HT1080 (cell line): Measurements from ENCODE around the gene ACOT7. TPM values are rescaled to one million over a fixed set of nuclear protein-coding genes. Genes with fewer than 3 reads are reported as not detected.

Source experiments
- DNase-seq: peaks from one replicate; pipeline ENCODE4 v3.0.0-alpha.2; 2015; ENCODE audit warnings: low read depth
- total RNA-seq: library from RNA; depleted of rRNA; stranded (reverse); fragments of >200 nt; shearing (Covaris generic); gene quantifications from 2 replicates; pipeline ENCODE4 v1.2.3, GENCODE V29; 2014

Gene ACOT7
- total RNA-seq, 1 experiment from 2014 or later, result 179 TPM

DNA sequence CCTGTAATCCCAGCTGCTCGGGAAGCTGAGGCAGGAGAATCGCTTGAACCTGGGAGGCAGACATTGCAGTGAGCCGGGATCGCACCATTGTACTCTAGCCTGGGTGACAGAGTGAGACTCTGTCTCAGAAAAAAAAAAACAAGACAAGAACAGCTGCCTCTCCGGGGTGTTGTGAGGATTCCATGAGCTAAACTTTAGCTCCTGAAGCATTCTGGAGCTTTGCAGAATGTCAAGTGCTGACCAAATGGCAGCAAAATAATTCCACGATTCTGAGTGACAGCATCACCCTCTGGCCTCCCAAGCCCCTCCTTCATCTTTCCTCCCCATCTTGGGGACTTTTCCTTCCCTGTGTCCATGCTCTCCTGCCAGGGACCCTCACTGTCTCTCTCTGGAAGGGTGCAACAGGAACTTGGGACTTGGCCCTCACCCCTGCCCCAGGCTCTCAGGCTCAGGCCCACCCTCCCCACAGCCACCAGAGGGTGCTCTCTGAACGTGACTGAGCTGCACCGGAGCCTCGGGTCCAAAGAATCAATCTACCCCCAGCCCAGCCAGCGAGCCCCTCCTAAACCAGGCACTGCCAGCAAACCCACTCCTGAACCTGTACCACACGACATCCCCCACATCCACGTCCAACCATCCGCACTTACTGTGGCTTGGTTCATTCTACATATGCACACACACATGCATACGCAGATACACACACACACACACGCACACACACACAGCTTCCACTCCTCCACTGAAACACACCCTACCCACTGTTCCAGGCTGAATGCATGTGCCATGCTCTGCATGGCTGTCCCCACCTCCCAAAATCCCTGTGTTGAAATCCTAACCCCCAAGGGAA lies 45.7 kb downstream of the ACOT7 start:
- DNase-seq, result peak; percentile 43

DNA sequence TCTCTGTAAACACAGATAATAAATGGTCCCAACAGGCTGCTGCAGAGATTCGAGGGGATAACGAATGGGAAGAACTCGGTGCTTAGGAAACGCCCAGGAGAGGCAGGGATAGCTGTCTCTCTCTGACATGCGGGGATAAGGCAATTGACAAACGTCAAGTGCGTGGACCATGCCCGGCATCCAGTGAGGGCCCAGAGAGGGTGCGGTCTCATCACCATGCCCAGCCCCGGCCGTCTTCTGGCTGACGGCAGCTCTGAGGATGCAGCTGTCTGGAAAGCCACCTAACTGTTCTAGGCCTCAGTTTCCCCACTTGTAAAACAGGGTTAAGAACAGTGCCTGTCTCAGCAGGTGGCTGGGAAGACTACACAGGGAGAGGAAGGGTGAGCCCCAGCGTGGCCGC lies 48.1 kb downstream of the ACOT7 start:
- no peak for DNase-seq

DNA sequence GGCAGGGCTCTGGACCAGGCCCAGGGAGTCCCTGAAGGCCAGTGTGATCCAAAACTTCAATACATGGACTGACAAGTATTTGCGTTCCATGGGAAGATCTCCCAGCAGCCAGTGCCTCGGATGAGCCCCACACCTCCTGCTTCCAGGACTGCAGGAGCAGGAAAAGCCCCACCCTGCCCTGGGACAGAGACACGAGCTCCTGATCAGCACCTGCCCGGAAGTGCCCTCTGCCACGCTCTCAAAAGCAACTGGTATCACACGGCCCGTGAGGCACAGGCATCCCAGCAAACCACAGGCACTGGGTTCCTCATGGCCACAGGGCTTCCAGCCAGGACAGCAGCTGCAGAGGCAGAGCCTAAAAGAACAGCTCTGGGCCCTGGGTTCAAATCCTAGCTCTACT lies 48.6 kb downstream of the ACOT7 start:
- no peak for DNase-seq

DNA sequence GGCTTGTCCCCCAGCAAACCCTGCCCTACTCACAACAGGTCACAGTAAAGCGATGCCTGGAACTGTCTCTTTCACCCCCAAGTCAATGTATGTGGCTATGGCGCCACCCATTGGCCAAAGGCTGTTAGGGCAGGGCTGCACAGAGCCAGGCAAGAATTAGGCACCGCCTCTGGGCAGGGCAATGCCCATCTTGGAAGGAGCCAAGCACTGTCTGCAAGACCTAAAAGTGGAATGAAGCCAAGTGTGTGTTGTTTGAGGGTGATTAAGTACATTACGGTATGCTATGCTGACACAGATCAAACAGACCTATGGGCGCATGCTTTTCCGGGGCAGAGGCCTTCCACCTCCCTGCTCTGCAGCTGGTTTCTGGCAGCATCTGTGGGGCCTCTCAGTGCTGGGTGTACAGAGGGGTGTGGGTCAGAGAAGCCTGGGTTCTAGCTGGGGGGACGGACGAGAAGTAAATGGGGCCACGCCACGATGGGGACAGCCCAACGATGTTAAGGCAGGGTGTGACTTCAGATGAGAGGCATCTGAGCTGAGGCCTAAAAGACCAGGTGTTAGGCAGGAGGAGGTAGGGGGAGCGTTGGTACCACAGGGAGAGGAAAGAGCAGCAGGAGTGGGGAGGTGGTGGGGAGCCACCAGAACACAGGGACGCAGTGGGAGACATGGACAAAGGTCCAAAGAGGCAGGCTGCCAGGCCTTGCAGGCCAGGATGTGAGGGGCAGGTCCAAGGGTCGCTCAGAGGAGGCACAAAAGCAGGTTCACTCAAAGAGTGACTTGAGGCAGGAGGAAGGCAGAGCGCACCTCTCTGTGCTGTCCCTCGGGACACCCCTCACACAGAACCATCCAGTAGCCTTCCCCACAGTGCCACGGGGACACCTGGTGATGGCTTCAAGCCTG lies 49.8 kb downstream of the ACOT7 start:
- peak; percentile 93 for DNase-seq

DNA sequence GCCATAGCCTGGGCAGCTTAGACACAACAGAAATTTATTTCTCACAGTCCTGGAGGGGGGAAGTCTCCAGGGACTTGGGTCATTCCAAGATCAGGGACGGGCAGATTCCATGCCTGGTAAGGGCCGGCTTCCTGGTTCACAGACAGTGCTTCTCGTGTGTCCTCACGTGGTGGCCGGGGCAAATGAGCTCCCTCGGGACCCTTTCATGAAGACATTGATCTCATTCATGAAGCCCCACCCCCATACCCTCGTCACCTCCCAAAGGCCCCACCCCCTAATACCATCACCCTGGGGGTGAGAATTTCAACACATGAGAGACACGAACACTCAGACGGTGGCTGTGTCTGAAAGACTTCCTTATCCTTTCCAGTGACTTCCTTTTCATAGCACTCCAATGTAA lies 51.5 kb downstream of the ACOT7 start:
- no peak for DNase-seq

DNA sequence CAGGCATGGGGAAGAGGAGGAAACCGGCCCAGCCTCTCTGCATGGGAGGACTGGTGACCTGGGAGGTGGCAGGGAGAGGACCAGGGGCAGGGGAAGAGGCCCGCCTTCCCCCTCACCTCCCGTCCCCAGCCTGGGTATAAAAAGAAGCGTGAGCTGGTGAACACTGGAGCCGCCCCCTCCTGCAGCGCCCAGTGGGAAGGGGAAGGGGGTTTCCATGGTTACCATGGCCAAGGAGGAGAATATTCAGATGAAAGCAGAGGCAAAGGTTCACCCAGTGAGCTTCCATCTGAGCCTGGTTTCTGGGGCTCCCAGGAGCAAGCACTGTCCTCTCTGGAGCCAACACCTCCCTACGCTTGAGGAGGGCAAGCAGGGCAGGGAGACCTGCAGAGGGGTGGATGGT lies 54.9 kb downstream of the ACOT7 start:
- DNase-seq, result no peak

DNA sequence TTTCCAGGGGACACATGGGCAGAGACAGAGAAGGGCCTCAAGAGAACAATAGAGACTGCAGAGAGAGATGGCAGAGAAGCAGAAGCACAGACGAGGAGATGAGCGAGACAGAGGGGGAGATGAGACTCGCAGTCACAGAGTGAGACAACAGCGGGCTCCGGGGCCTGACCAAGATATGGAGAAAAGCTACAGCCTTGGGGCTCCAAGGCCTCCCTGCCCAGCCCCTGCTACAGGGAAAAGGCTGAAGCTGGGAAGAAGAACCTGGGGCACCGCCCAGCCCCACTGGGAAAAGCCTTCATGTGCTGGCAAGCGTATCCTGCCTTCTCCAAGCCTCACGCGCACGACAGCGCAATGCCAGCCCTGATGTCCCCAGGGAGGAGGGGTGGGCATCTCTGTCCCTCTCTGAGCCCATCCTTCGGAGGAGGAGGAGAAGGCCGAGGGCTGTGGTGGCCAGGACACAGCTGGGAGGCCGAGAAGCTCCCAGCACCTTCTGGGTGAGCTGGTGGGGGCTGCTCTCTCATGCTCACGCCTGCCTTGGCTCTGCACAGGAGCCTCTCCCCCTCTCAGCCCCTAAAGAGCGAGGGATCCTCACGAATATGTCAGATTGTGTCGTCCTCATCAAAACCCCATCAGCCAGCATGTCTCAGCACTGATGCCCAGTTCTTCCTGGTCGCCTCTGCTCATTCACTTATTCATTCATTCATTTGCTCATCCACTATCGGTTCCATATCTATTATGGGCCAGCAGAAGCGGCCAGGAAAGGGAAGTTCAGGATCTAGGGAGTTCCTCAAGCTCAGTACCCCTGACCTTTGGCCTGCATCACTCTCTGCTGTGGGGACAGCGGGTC lies 56.6 kb downstream of the ACOT7 start:
- DNase-seq, result no peak

DNA sequence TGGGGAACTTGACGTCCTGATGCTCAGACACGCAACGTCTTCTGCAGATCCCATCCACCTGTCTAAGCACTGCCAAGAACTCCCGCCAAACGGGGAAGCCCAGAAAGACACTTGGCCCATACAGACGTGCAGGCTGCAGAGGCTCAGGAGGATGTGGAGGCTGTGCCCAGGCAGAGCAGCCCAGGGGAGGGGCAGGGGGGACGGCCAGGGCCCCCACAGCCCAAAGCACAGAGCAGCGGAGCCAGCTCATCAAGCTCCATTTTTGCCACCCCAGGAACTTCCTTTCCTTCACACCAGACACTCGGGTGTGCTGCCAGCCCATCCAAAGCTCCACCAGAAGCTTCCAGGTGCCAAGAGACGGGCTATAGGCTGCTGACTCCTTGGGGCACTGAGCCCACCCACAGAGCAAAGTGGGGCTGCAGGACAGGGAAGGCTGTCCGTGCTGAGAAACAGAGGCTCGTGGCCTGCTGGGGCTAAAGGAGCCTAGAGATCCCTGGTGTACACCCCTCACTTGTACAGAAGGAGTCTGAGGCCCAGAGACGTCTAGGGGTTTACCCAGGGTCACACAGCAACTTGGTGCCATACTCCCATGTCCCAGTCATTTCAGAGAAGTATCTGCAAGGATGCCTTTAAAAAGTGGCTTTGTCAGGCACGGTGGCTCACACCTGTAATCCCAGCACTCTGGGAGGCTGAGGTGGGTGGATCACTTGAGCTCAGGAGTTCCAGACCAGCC lies 59.1 kb downstream of the ACOT7 start:
- no peak for DNase-seq

DNA sequence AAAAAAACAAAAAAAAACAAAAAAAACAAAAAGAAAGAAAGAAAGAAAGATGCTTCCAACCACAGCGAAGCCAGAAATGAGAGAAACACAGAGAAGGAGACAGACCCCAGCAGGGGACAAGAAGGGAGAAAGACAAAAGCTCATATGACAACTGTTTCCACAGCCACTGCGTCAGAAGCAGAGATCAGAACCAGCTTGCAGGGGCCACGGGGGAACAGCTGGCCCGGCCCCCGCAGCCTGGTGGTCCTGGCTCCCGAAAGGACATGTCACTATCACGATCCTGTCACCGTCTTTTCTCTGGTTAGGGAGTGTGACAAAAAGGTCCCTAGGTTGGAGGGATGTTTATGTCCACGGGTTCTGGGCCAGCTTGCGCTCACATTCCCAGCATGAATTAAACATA lies 60.7 kb downstream of the ACOT7 start:
- no peak for DNase-seq

DNA sequence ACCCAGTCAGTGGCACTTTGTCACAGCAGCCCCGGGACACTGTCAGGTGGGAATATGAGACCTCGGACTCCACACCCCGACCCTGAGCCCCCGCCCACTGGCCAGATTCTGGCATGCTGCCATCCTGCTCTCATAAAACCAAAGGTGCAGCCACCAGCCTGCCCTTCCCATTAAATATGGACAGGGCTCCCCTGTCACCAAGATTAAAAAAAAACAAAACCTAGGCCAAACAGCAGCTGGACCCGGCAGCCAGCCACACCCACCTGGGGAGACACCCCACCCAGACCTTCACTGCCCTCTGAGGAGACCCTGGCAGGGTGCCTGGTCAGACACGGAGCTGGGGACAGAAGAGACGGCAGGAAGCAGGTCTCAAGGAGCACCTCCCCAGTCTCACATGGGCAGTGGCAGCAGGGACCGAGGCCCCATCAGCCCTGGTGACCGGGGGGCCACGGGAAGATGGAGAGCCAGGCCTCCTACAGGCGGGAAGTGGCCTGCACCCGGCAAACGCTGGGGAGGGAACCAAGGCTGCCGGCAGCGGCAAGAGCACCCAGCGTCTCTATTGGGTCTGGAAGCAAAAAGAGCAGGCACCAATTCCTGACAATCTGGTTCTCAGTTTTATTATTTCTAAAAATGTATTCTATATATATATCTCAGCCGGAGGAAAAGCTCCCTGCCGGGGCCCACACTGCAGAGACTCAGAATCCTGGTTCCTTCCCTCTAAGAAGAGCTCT lies 61.9 kb downstream of the ACOT7 start:
- DNase-seq, result no peak

DNA sequence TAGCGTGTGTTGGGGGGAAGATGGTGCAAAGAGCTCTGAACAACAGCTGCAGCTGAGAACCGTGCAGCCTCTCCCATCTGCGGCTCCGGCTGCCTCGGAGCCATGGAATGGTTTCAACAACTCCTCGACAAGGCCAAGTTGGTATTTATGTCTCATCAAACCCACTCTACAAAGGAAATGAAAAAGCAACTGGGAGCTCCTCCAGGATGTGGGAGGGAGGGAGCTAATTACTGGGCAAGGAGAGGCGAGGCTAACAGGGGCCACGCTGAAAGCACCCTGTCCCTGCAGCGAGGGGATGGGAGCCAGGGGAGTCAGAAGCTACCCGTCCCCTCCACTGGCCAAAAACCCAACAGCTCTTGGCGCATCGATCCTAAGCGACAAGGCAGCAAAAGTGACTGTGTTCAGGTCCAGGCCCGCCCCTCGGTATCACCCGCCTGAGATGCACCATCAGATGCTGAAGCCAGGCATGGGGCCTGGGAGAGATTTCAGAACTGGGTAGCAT lies 63.1 kb downstream of the ACOT7 start:
- DNase-seq, result no peak

DNA sequence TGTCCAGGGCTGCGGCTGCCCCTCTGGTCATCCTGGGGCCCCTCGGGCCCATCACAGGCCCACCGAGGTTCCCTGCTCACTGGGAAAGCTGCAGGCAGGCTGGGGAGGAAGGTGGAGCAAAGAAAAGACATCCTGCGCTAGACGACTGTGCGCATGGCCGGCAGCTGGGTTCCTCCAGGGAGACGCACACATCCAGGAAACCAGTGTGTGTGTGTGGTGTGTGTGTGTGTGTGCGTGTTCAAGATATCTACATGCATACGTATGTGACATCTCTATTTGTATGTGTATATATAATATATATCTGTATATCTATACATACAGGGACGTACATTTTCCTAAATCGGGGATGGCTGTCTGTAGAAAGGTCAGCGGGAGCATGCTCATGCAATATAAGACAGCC lies 63.7 kb downstream of the ACOT7 start:
- DNase-seq, result no peak

DNA sequence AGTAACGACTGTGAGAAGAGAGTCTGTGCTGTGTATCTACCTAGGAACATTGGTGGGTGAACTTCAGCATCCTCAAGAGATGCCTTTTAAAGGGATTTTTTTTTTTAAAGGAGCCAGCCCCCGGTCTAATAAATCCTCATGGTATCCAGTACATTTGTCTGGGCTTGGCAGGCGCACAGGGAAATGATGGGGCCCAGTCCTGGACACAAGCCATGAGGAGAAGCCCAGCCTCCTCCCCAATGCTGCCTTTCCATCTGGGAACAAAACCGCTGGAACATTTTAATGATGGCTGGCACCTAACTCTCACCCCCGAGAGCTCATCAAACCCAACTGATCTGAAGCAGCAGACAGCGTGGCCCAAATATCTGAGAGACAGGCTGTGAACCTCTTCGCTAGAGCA lies 64.2 kb downstream of the ACOT7 start:
- no peak for DNase-seq

DNA sequence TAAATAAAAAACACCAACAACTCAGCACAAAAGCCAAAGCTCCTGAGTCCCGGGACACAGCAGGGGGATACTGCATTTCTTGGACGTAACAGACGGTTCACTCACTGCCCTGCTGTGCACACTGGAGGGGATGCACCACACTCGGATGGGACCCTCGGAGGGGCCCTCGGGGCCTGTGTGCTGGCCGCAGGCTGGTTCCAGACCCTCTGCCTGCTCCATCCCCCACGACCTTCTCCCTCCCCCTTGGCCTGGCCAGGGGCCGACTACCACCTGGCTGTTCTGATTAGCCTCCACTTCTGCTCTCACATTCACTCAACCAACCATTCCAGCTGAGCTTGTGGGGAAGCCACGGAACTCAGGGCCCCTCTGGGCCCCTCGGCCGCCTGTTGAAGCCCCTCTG lies 64.9 kb downstream of the ACOT7 start:
- no peak for DNase-seq

DNA sequence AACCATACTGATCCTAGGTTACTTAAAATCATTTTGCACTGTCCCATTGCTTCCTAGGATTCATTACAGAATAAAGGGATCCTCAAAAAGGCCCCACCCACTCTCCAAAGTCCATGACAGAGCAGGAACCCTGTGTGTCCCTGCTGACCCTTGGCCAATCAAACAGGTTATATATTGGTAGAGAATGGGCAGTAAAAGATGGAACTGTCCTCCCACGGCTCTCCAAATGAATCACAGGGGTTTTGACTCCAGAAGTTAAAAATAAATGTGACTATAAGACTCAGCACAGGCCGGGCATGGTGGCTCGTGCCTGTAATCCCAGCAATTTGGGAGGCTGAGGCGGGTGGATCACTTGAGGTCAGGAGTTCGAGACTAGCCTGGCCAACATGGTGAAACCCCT lies 65.5 kb downstream of the ACOT7 start:
- no peak for DNase-seq

DNA sequence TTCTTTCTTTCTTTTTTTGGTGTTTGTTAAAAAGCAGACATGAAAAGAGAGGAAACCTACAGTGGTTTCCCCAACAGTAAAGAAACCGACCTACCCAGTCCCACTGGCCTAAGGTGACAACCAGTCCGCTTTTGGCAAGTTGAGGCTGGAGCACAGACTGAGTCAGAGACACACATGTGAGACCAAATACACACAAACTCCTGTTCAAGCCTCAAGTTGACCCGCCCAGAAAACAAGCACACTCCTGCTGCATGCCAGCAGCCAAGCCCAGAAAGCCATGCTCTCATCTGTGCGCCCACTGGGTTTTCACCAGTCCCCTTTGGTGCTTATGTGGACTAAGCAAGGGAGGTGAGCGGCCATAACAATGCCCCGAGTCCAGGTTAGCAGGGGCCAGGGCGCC lies 68.1 kb downstream of the ACOT7 start:
- DNase-seq, result no peak

DNA sequence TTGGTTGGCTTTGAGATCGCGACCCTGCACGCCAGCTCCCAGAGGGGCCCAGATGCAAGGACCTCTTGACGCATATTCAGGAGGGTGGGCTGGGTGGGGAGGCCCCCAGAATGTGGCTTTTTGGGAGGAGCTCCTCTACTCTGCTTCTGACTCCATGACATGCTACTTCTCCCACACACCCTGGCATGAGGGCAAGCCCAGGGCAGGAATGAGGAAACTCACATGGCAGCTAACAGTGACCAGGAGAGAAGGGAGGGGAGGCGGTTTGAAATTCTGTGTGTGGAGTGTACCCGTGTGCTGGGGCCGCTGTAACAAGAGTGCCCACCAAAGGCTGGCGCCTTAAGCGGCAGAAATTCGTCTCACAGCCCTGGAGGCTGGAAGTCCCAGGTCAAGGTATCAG lies 71.4 kb downstream of the ACOT7 start:
- DNase-seq, result no peak

DNA sequence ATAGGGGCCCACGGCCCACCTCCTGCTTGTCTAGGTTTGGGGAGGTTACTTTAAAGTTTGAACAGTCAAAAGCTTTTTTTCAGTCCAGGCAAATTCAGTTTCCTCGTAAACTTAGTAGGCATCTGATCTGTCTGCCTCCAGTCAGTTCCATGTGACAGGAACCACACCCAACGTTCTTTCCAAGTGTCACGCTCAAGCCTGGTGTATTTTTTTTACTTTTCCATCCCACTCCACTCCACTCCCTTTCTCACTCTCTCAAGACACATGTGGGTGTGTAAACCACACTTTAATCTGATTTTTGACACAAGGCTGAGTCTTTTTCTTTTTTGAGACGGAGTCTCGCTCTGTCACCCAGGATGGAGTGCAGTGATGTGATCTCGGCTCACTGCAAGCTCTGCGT lies 72.4 kb downstream of the ACOT7 start:
- DNase-seq, result no peak

DNA sequence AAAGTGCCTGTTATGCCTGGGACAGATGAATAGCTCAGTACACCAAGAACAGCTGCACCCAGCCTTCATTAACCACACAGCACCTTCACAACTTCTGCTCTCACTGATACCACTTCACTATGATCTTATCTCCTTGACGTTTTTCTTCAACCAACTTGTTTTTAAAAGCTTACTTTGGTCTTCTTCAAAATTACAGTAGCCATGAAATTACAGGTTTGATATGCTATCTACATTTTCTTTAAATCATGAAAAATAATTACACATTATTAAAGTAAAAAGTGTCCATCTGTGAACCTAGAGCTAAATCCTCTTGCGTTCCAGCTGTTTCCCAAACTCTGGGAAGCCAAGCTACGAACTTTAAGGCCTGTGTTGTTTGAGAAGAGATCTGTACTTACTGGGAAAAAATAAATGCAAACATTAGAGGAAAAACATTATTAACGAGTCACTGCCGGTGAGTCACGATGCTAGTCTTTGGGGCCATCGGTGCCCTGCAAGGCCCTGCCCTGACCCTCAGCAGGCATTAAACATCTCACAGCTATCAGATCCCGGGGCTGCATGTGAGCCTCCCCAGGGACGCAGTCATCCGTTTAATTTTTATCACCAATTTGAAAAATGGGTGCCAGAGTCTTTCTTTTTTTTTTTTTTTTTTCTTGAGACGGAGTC lies 76.3 kb downstream of the ACOT7 start:
- peak; percentile 36 for DNase-seq
